Panc1 (cell line): ENCODE measurements around the gene HIPK3. TPM values are rescaled to one million over a fixed set of nuclear protein-coding genes. Genes with fewer than 3 reads are reported as not detected.

Source experiments
- ATAC-seq: fragments of 200-7000 bp; cut with Tn5 transposase; 2 replicates; pipeline ENCODE4 v1.9.1; 2020; ENCODE audit warnings: mild to moderate bottlenecking, moderate library complexity
- BruUV-seq: library from RNA; stranded (reverse); fragments of 400-500 nt; replicated peaks from 2 replicates; lab custom pipeline; 2021; lab: Mats Ljungman, UMichigan
- CTCF ChIA-PET: fragments of 300-600 bp; sonication (Branson Sonifier 250); formaldehyde crosslinking; loops from one replicate; lab custom pipeline; 2022; ENCODE audit warnings: antibody characterized with exemption; lab: Charles Lee
- POLR2A ChIA-PET: fragments of 300-600 bp; sonication (Branson Sonifier 250); formaldehyde crosslinking; loops from one replicate; lab custom pipeline; 2022; ENCODE audit warnings: antibody characterized with exemption; lab: Charles Lee
- DNase-seq: peaks from one replicate; pipeline ENCODE4 v3.0.0-alpha.2; 2010; ENCODE audit warnings: low read depth, low spot score
- H3K27ac ChIP-seq: 2 replicates; pipeline ENCODE4 v1.5.1; 2011; ENCODE audit warnings: mild to moderate bottlenecking, low read length, inconsistent platforms
- H3K27me3 ChIP-seq: fragments of 200-500 bp; sonication (Bioruptor generic); 2 replicates; pipeline ENCODE4 v1.6.0; 2014; ENCODE audit warnings: low read length, inconsistent platforms; ENCODE audit not compliant: control insufficient read depth, insufficient read depth
- H3K36me3 ChIP-seq: fragments of 200-500 bp; sonication (Bioruptor generic); 2 replicates; pipeline ENCODE4 v1.5.1; 2014; ENCODE audit warnings: inconsistent platforms, mild to moderate bottlenecking, low read length, moderate library complexity; ENCODE audit not compliant: control insufficient read depth, insufficient read depth
- H3K4me1 ChIP-seq: 2 replicates; pipeline ENCODE4 v1.5.1; 2011; ENCODE audit warnings: inconsistent platforms, mild to moderate bottlenecking, low read length, moderate library complexity; ENCODE audit not compliant: control insufficient read depth, insufficient read depth
- H3K4me3 ChIP-seq, 2 experiments: 2 replicates each; pipeline ENCODE4 v1.5.1; 2011 to 2012; ENCODE audit warnings: low read depth in 2 of 2, low read length in 2 of 2, mild to moderate bottlenecking in 2 of 2, inconsistent platforms in 1 of 2, moderate library complexity in 1 of 2
- H3K9me3 ChIP-seq: fragments of 200-500 bp; sonication (Bioruptor generic); 2 replicates; pipeline ENCODE4 v1.5.1; 2014; ENCODE audit warnings: low read depth, mild to moderate bottlenecking, inconsistent platforms, low read length, moderate library complexity; ENCODE audit not compliant: control insufficient read depth, insufficient read depth
- POLR2AphosphoS5 ChIP-seq: IDR thresholded peaks from 2 replicates; pipeline ENCODE4 v1.6.1; 2012; ENCODE audit warnings: mild to moderate bottlenecking, low read depth, low read length, moderate library complexity
- SIN3A ChIP-seq: IDR thresholded peaks from 2 replicates; pipeline ENCODE4 v1.6.1; 2012; ENCODE audit warnings: low read depth, mild to moderate bottlenecking, low read length, moderate library complexity, borderline replicate concordance; ENCODE audit not compliant: insufficient read depth
- TCF7L2 ChIP-seq: IDR thresholded peaks from 2 replicates; pipeline ENCODE4 v1.6.1; 2011; ENCODE audit warnings: mild to moderate bottlenecking, low read depth, low read length, inconsistent platforms
- in situ Hi-C: cut with HindIII; loops from 2 replicates; pipeline ENCODE4 v1.10.0; 2016; ENCODE audit warnings: low sequenced_read_pairs, low pct_unique_long_range_greater_than_20kb
- intact Hi-C: fragments of 100-400 bp; cut with micrococcal nuclease; formaldehyde crosslinking; loops from one replicate; pipeline ENCODE4 v1.10.0; 2022; ENCODE audit not compliant: unreplicated experiment
- total RNA-seq: library from RNA; stranded (reverse); gene quantifications from one replicate; pipeline ENCODE4 v1.2.1, GENCODE V29; 2021; ENCODE audit not compliant: unreplicated experiment
- TF ChIP-seq, protein P1 (sequence below), 2 experiments: IDR thresholded peaks; 2 replicates each; pipeline ENCODE4 v1.6.1; 2011 to 2012; ENCODE audit warnings: low read depth in 2 of 2, control low read depth in 1 of 2, low read length in 1 of 2, mild to moderate bottlenecking in 1 of 2, moderate library complexity in 1 of 2; ENCODE audit not compliant: insufficient read depth in 1 of 2
- TF ChIP-seq, protein P2 (sequence below): fragments of 450-650 bp; IDR thresholded peaks from 2 replicates; pipeline ENCODE4 v1.5.1; 2017; ENCODE audit warnings: mild to moderate bottlenecking

HIPK3 gene
- total RNA-seq, 1 experiment from 2014 or later = 72.2 TPM

DNA sequence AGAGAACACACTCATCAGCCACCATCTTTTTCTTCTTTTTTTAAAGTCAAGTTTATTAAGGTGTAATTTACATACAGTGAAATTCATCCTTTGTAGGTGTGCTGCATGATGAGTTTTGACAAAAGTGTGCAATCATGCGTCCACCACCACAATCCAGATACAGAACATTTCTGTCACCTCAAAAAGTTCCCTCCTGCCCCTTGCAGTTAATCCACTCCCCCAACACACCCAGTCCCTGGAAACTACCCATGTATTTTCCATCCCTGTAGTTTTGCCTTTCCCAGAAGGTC, 126.7 kb downstream of the HIPK3 start:
- ChIA-PET POLR2A (no interaction called here), CTCF (no interaction called here)
- no TSS peak for BruUV-seq
- no peak overlapping the region for H3K27ac ChIP-seq
- TF ChIP-seq, protein P1, sequence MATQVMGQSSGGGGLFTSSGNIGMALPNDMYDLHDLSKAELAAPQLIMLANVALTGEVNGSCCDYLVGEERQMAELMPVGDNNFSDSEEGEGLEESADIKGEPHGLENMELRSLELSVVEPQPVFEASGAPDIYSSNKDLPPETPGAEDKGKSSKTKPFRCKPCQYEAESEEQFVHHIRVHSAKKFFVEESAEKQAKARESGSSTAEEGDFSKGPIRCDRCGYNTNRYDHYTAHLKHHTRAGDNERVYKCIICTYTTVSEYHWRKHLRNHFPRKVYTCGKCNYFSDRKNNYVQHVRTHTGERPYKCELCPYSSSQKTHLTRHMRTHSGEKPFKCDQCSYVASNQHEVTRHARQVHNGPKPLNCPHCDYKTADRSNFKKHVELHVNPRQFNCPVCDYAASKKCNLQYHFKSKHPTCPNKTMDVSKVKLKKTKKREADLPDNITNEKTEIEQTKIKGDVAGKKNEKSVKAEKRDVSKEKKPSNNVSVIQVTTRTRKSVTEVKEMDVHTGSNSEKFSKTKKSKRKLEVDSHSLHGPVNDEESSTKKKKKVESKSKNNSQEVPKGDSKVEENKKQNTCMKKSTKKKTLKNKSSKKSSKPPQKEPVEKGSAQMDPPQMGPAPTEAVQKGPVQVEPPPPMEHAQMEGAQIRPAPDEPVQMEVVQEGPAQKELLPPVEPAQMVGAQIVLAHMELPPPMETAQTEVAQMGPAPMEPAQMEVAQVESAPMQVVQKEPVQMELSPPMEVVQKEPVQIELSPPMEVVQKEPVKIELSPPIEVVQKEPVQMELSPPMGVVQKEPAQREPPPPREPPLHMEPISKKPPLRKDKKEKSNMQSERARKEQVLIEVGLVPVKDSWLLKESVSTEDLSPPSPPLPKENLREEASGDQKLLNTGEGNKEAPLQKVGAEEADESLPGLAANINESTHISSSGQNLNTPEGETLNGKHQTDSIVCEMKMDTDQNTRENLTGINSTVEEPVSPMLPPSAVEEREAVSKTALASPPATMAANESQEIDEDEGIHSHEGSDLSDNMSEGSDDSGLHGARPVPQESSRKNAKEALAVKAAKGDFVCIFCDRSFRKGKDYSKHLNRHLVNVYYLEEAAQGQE (IDR thresholded peaks at IDR 0.05; ENCODE audit: insufficient read depth in 1 of 2, low read depth in 2 of 2, low read length in 1 of 2) = no peak
- in situ Hi-C loops (no loop called here), intact Hi-C loops (no loop called here)
- peaks cover 13% of the 10 kb centered on the region; the same call in 1 of the 2 replicates for H3K9me3 ChIP-seq
- no peaks in the 10 kb centered on the region for H3K27me3 ChIP-seq
- DNase-seq (no peak), ATAC-seq (no peak)
- no peaks in the 10 kb centered on the region for H3K36me3 ChIP-seq
- H3K4me1 ChIP-seq = no peaks in the 10 kb centered on the region; the same call in 1 of the 2 replicates
- no peak overlapping the region for H3K4me3 ChIP-seq

DNA sequence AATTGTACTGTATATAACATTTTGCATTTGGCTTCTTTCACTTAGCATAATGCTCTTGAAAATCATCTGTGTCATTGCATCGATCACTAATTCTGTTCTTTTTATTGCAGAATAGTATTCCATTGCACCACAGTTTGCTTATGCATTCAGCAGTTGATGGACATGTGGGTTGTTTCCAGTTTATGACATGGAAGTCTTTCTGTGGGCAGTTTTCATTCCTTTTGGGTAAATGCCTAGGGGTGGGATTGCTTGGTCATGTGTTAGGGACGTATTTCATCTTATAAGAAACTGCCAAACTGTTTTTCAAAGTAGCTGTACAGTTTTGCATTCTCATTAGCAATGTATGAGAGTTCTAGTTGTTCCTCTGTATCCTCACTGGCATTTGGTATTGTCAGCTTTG, 127.0 kb downstream of the HIPK3 start:
- ATAC-seq = no peak
- CTCF ChIA-PET = no interaction called here
- no peak overlapping the region for H3K27ac ChIP-seq
- H3K27me3 ChIP-seq = no peaks in the 10 kb centered on the region
- POLR2A ChIA-PET = no interaction called here
- in situ Hi-C loops (no loop called here), intact Hi-C loops (no loop called here)
- H3K4me3 ChIP-seq = no peak overlapping the region
- H3K9me3 ChIP-seq = peaks cover 13% of the 10 kb centered on the region; the same call in 1 of the 2 replicates
- DNase-seq = no peak
- BruUV-seq = no TSS peak
- H3K4me1 ChIP-seq = no peaks in the 10 kb centered on the region; the same call in 1 of the 2 replicates
- TF ChIP-seq, protein P2, sequence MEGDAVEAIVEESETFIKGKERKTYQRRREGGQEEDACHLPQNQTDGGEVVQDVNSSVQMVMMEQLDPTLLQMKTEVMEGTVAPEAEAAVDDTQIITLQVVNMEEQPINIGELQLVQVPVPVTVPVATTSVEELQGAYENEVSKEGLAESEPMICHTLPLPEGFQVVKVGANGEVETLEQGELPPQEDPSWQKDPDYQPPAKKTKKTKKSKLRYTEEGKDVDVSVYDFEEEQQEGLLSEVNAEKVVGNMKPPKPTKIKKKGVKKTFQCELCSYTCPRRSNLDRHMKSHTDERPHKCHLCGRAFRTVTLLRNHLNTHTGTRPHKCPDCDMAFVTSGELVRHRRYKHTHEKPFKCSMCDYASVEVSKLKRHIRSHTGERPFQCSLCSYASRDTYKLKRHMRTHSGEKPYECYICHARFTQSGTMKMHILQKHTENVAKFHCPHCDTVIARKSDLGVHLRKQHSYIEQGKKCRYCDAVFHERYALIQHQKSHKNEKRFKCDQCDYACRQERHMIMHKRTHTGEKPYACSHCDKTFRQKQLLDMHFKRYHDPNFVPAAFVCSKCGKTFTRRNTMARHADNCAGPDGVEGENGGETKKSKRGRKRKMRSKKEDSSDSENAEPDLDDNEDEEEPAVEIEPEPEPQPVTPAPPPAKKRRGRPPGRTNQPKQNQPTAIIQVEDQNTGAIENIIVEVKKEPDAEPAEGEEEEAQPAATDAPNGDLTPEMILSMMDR = no peak
- TF ChIP-seq TCF7L2 (no peak), POLR2AphosphoS5 (no peak), SIN3A (no peak)
- TF ChIP-seq, protein P1 (IDR thresholded peaks at IDR 0.05; ENCODE audit: insufficient read depth in 1 of 2, low read depth in 2 of 2, low read length in 1 of 2) = no peak
- H3K36me3 ChIP-seq = no peaks in the 10 kb centered on the region
